OCI-LY1 (cell line): ENCODE data around the gene ELMO1.

ENCODE experiments used
- H2AFZ ChIP-seq: fragments of 200-600 bp; sonication (generic), shearing (Covaris generic); 2 replicates; pipeline ENCODE4 v1.6.0; 2014; ENCODE audit warnings: antibody characterized with exemption, mild to moderate bottlenecking, low read length
- H3F3A ChIP-seq: fragments of 200-600 bp; sonication (generic), shearing (Covaris generic); 2 replicates; pipeline ENCODE4 v1.6.0; 2014; ENCODE audit warnings: mild to moderate bottlenecking, antibody characterized with exemption, low read length, moderate library complexity; ENCODE audit not compliant: insufficient read depth
- H3K27ac ChIP-seq: fragments of 200-600 bp; sonication (generic); 2 replicates; pipeline ENCODE4 v1.5.1; 2014; ENCODE audit warnings: low read length, mixed run types, mild to moderate bottlenecking, low read depth; ENCODE audit not compliant: poor library complexity, severe bottlenecking
- H3K27me3 ChIP-seq: fragments of 200-600 bp; sonication (generic); 2 replicates; pipeline ENCODE4 v1.6.0; 2014; ENCODE audit warnings: antibody characterized with exemption, mild to moderate bottlenecking, low read length, moderate library complexity; ENCODE audit not compliant: insufficient read depth
- H3K36me3 ChIP-seq: fragments of 200-600 bp; sonication (generic); 2 replicates; pipeline ENCODE4 v1.6.1; 2014; ENCODE audit warnings: mild to moderate bottlenecking, antibody characterized with exemption, low read length, moderate library complexity, mixed read lengths; ENCODE audit not compliant: insufficient read depth
- H3K4me1 ChIP-seq: fragments of 200-600 bp; sonication (generic); 2 replicates; pipeline ENCODE4 v1.5.1; 2014; ENCODE audit warnings: mild to moderate bottlenecking, low read length, moderate library complexity; ENCODE audit not compliant: insufficient read depth, severe bottlenecking
- H3K4me2 ChIP-seq: fragments of 200-600 bp; sonication (generic), shearing (Covaris generic); 2 replicates; pipeline ENCODE4 v1.6.1; 2014; ENCODE audit warnings: low read length
- H3K4me3 ChIP-seq: fragments of 200-600 bp; sonication (generic); 2 replicates; pipeline ENCODE4 v1.5.1; 2014; ENCODE audit warnings: low read length, low read depth, mild to moderate bottlenecking, mixed read lengths; ENCODE audit not compliant: poor library complexity, severe bottlenecking
- H3K79me2 ChIP-seq: fragments of 200-600 bp; shearing (Covaris generic); 2 replicates; pipeline ENCODE4 v1.6.1; 2016; ENCODE audit warnings: mixed run types, low read length, mixed read lengths; ENCODE audit not compliant: insufficient read depth
- H3K9ac ChIP-seq: fragments of 200-600 bp; sonication (generic), shearing (Covaris generic); 2 replicates; pipeline ENCODE4 v1.6.1; 2014; ENCODE audit warnings: mild to moderate bottlenecking, low read length, mixed read lengths
- H3K9me2 ChIP-seq: fragments of 200-600 bp; sonication (generic), shearing (Covaris generic); 2 replicates; pipeline ENCODE4 v1.6.1; 2014; ENCODE audit warnings: low read depth, mild to moderate bottlenecking, low read length, mixed read lengths
- H3K9me3 ChIP-seq: fragments of 200-600 bp; shearing (Covaris generic); 2 replicates; pipeline ENCODE4 v1.6.1; 2014; ENCODE audit warnings: low read length, mixed read lengths
- H4K20me1 ChIP-seq: fragments of 200-600 bp; sonication (generic), shearing (Covaris generic); 2 replicates; pipeline ENCODE4 v1.6.0; 2016; ENCODE audit warnings: mild to moderate bottlenecking, low read length; ENCODE audit not compliant: insufficient read depth
- EZH2 ChIP-seq: fragments of 200-600 bp; sonication (generic), shearing (Covaris generic); IDR thresholded peaks from 2 replicates; pipeline ENCODE4 v1.8.0; 2017; ENCODE audit warnings: borderline replicate concordance, mixed run types, mild to moderate bottlenecking, antibody characterized with exemption, low read length, moderate library complexity, mixed read lengths
- TF ChIP-seq, protein P1 (sequence below): fragments of 200-600 bp; sonication (generic), shearing (Covaris generic); IDR thresholded peaks from 2 replicates; pipeline ENCODE4 v1.5.1; 2017; ENCODE audit warnings: mild to moderate bottlenecking, antibody characterized with exemption, low read length, moderate library complexity, mixed read lengths

Gene ELMO1

GRCh38 chr7:37205451-37205850, 243.2 kb downstream of the ELMO1 start:
- peaks cover 78% of the 10 kb centered on the region for H3K36me3 ChIP-seq
- H2AFZ ChIP-seq = no peak overlapping the region
- peaks cover 15% of the 10 kb centered on the region for H3K4me1 ChIP-seq
- H3K27ac ChIP-seq = no peak overlapping the region
- TF ChIP-seq EZH2 = no peak
- TF ChIP-seq, protein P1, sequence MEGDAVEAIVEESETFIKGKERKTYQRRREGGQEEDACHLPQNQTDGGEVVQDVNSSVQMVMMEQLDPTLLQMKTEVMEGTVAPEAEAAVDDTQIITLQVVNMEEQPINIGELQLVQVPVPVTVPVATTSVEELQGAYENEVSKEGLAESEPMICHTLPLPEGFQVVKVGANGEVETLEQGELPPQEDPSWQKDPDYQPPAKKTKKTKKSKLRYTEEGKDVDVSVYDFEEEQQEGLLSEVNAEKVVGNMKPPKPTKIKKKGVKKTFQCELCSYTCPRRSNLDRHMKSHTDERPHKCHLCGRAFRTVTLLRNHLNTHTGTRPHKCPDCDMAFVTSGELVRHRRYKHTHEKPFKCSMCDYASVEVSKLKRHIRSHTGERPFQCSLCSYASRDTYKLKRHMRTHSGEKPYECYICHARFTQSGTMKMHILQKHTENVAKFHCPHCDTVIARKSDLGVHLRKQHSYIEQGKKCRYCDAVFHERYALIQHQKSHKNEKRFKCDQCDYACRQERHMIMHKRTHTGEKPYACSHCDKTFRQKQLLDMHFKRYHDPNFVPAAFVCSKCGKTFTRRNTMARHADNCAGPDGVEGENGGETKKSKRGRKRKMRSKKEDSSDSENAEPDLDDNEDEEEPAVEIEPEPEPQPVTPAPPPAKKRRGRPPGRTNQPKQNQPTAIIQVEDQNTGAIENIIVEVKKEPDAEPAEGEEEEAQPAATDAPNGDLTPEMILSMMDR = no peak
- H3K4me3 ChIP-seq = no peak overlapping the region
- H3K4me2 ChIP-seq = no peak overlapping the region
- H3K9ac ChIP-seq = no peak overlapping the region
- H4K20me1 ChIP-seq = no peaks in the 10 kb centered on the region
- no peaks in the 10 kb centered on the region for H3K9me3 ChIP-seq
- H3F3A ChIP-seq = peaks cover 9% of the 10 kb centered on the region
- H3K9me2 ChIP-seq = no peaks in the 10 kb centered on the region
- no peaks in the 10 kb centered on the region for H3K79me2 ChIP-seq
- no peaks in the 10 kb centered on the region for H3K27me3 ChIP-seq

DNA sequence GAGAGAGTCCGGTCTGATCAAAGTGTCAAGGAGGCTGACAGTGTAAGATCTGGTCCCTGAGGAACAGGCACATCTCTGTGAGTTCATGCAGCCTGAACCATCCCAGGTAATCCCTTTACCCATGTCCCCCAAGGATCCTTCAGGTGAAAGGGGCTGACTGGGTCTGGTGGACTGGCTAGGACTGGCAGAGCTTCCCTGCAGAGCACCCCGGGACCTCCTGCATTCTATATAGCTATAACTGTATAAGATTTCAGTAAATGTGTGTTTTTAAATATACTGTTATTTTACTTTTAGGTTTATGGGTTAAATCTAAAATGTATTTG, 246.8 kb downstream of the ELMO1 start:
- Histone ChIP-seq H3K36me3 (peaks cover 78% of the 10 kb centered on the region), H3K4me3 (no peak overlapping the region), H2AFZ (no peak overlapping the region), H3K79me2 (no peaks in the 10 kb centered on the region), H3K4me2 (no peak overlapping the region), H3K9ac (no peak overlapping the region), H3K4me1 (peaks cover 18% of the 10 kb centered on the region), H3F3A (peaks cover 5% of the 10 kb centered on the region; the same call in 1 of the 2 replicates), H3K9me3 (no peaks in the 10 kb centered on the region), H3K27ac (no peak overlapping the region), H3K27me3 (no peaks in the 10 kb centered on the region), H4K20me1 (no peaks in the 10 kb centered on the region), H3K9me2 (no peaks in the 10 kb centered on the region)
- TF ChIP-seq, protein P1 = no peak; the same call in 1 of the 2 replicates
- no peak for TF ChIP-seq EZH2

DNA sequence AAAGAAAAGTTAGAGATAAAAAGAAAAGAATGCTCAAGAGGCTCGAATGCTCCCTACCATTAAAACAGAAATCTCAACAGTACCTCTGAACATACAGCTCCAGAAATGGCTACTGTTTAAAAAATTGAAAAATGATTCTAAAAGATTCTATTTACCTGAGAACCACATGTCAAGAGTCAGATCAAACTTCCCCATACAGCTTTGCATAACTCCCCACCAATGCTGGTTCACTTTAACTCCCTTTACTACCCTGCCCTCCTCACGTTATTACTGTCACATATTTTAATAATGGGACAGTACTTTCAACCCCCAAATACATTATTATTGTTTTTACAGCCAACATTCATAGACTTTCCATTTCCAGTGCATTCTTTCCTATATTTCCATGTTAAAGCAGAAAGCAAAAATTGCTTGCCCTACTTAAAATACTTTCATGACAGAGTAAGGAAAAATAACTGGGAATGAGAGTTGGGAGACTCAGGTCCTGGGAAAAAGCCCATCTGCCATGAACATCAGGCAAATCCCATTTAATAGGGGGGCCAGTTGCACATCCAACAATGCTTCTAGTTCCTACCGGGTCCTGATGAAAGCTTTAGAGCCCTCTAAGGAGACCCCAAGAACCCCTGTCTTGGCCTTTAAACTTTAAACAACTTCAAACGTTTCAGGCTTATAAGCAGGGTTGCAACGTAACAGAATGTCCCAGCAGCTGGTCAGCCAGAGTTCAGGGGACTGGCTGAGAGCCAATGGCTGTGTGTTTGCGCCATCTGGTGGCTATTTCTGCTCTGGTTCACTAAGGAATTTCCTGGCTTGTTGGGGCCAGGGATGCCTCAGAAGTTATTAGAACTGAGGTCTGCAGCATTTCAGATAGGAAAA, 247.4 kb downstream of the ELMO1 start:
- Histone ChIP-seq H3K36me3 (peaks cover 78% of the 10 kb centered on the region), H2AFZ (no peak overlapping the region), H4K20me1 (no peaks in the 10 kb centered on the region), H3K4me2 (no peak overlapping the region), H3K4me1 (peaks cover 18% of the 10 kb centered on the region), H3F3A (peaks cover 5% of the 10 kb centered on the region; the same call in 1 of the 2 replicates), H3K79me2 (no peaks in the 10 kb centered on the region), H3K9me3 (no peaks in the 10 kb centered on the region), H3K27me3 (no peaks in the 10 kb centered on the region), H3K9ac (no peak overlapping the region), H3K9me2 (no peaks in the 10 kb centered on the region), H3K27ac (peak overlapping the region; percentile 43), H3K4me3 (no peak overlapping the region)
- TF ChIP-seq, protein P1 = peak; percentile 97
- TF ChIP-seq EZH2 = no peak
